GM18526 (cell line): ENCODE measurements around the gene MAFG.

Source experiments
- POLR2A ChIP-seq: IDR thresholded peaks from 3 replicates; pipeline ENCODE4 v1.6.1; 2011; ENCODE audit not compliant: insufficient read length; ENCODE audit errors: extremely low read depth

MAFG gene

DNA sequence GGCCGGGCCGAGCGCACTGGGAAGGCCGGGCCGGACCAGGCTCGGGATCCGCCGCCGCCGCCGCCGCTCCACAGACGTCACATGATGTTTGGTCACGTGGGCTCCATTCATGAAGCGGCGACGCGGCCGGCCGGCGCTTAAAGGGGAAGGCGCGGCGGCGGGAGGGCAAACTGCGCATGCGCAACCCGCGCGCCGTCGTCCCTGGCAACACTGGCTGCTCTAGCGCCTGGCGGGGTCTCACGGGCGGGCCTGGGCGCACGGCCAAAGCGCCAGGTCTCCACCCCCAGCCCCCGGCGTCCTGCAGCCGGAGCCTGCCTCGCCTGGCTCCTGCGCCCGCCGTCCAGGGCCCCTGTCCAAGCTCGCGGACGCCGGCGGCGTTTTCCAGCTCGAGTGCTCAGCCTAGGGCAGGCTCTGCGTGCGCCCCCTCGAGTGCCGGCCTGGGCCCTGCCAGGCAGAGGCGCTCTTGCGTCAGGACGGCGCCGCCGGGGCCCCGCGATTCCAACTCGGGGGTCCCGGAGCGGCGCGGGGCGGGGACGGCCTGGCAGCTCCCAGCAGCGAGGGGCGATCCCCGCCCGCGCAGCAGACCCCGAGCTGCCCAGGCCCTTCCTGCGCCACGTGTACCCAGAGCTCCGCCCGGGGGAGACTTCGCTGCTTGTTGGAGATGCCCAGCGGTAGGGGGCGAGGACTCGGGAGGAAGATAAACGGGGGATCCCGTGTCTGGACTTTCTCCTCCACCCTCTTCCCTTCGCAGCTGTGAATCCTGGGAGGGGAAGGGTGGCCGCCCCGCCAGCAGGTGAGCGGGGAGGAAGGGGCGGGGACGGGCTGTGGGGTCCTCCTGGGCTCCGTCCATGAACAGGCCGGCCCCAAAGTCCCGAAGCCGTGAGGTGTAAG is at the start of gene MAFG:
TSS of gene MAFG (minus strand) at position 83 of the 891 bp plus-strand sequence. CDS start 4,550 bp downstream, outside the sequence.
- peak; percentile 43 for TF ChIP-seq POLR2A

DNA sequence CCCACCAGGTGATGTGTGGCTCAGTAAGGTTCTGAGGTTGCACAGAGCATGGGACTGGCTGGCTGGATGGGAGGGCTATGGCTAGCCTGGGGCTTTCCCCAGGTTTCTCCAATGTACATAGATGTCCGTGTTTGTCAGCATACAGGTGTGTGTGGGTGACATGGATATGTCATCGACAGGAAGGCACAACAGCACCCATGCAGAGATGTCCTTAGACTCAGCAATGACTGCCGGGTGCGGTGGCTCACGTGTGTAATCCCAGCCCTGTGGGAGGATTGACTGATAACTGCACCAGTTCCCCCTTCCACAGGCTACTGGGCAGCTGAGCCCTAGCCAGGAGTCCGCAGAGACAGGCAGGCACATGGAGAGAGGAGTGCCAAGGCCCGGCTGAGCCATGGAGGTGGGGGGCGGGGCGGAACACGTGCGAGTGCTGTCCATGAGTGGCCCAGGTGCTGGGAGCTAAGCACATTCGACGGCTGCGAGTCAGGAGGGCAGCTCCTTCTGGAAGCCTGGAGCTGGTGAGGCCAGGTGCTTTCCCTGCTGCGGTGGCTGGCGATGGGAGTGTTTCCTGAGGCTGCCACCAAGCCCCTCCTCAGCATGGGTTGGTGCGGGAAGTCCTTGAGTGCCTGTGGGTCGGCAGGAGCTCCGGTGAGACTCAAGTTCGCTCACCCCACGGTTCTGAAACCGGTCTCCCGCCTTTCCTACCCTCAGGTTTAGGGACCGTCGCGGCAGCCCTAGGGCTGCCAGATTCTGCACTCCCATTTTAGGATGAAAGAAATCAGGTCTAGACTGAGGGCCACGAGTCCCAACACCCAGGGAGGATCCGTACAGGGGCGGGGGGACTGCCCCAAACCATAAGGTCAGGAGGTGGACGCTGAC is 49.0 kb upstream of the MAFG start:
- TF ChIP-seq POLR2A = no peak

DNA sequence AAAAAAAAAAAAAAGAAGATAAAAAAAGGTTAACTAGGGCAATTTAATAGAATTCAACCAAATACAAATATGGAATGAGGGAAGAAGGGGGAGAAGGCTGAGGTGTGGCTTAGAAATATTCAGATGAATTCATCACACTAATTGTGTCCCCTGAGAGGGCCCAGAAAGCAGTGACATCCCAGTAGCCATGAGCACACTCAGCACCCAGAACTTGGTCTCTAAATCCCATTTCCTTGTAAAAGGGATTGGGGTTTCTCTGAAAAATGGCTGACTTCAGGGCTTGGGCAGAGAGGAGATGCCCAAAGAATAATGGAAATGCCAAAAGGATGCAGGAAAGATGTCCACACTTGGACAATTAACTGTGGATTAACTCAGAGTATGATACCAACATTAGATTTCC is 45.9 kb upstream of the MAFG start:
- no peak for TF ChIP-seq POLR2A

DNA sequence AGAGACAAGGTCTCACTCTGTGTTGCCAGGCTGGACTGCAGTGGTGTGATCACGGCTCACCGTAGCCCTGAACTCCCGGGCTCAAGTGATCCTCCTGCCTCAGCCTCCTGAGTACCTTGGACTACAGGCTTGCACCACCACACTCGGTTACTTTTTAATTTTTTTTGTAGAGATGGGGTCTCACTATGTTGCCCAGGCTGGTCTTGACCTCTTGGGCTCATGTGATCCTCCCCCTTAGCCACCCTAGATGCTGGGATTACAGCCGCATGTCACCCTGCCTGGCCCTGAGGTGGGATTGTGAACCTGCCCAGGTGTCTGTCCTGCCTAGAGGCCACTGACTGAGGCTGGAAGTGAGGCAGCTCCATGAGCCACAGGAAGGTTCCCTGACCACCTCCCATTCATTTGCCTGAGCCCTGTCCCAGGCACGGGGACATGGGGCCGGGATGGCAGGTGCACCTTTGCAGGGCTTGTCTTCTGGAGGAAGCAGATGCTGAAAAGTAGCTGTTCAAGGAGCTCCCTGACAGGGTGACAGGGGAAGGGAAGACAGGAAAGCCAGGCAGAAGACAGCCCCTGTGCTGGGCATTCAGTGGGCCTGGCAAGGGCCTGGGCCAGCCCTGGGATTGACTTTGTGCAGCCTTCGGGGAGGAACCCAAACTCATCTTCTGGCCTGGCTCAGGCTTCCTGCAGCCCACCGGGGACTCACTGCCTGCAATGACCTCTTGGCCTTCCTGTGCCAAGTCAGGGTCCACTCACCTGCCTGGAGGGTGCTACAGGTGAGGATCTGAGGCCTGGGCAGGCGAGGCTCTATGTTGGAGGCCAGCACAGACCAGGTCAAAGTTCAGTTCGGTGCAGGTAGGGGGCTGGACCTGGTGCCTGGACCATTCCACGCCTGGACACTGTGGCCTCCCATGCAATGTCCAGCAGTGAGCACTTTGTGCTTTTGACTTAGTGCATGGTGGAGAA is 41.6 kb upstream of the MAFG start:
- no peak for TF ChIP-seq POLR2A

DNA sequence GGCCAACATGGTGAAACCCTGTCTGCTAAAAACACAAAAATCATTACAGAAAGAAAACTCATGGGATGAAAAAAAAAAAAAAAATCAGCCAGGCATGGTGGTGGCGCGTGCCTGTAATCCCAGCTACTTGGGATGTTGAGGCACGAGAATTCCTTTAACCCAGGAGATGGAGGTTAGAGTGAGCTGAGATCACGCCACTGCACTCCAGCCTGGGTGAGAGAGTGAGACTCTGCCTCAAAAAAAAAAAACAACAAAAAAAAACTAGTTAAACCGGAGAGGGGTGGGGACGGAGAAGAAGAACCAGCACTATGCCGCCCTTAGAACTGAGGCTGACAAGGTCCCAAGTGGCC is 40.8 kb upstream of the MAFG start:
- TF ChIP-seq POLR2A = no peak

DNA sequence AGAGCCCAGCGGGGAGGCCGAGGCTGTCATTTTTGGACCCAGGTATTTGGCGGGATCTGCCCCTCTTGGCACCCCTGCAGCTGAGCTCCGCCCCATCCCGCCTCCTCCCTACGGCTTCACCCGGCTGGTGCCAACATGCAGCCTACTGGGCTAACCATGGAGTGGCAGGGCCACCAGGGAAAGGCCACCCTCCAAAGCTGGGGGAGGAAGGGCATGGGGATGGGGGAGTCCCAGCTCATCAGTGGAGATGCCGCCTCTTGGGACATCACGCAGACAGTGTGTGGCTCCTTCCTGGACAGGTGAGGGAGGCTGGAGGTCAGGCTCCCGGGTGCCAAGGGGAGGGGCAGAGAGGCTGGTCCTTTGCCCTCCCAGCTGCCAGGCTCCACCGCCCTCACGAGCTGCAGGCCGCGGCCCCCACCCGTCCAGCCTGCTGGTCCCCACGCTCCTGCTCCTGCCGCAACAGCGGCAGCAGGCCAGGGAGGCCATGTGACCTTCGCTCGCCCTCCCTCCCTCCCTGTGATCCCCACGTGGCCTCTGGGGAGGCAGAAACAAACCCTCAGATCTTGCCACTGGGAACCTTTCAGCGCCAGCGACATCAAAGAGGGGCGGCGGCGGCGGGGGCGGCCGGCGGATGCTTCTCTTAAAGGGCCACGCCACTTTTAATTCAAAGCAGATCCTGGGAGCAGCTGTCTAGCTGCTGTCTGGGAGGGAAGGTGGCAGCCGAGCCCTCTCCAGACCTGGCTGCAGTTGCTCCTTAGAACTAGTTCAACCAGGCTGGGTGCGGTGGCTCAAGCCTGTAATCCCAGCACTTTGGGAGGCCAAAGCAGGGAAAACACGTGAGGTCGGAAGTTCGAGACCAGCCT is 40.2 kb upstream of the MAFG start:
- TF ChIP-seq POLR2A = no peak

DNA sequence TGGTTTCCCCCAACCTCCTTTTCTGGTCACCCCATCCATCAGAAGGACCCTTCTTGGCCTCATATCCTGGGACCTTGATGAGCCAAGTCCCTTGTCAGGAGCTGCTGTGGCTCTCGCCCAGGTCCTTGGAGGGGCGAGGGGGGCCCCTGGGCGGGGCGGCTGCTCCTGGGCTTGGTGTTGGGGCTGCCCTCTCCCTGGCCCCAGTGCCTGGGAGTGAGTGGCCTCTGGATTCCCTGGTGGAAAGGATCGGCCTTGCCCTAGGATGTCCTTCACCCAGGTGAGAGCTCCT is 39.7 kb upstream of the MAFG start:
- no peak for TF ChIP-seq POLR2A

DNA sequence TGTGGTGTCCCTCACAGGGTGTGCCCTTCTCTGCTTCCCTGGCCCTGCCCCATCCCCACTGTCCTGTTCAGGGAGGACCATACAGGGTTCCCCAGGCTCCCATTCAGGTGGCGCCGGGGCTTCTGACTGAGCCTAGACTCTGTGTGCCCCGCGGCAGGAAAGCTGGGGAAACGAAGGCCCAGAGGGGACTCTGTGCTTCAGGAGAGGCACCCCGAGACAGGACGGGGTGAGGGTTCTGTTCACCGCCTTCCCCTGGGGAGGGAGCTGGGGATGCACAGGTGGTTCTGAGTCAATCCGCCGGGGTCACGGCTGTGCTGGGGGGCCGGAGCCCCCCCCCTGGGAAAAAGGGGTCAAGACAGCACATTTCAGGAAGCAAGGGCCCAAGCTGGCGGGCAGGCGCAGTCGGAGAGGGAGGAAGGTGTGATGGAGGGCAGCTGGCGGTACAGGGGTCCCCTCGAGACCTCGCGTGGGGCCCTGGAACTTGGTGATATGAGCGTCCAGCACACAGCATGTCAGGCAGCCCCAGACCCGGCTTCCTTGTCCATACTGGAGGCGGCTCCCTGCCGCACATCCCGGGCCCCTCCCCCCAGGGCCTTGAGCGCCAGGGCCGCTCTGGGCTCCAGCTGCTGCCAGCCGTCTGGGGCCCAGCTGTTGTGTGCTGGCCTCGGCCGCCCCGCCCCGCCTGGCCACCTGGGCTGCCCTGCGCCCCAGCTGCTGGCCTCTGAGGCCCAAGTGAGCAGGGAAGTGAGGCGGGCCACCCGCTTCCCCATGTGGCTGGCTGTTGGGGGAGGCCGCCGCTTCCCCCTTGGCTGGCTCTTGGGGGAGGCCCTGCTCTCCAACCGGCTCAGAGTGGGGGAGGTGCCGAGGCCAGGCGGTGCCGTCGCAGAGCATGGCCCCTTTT is 39.1 kb upstream of the MAFG start:
- no peak for TF ChIP-seq POLR2A

DNA sequence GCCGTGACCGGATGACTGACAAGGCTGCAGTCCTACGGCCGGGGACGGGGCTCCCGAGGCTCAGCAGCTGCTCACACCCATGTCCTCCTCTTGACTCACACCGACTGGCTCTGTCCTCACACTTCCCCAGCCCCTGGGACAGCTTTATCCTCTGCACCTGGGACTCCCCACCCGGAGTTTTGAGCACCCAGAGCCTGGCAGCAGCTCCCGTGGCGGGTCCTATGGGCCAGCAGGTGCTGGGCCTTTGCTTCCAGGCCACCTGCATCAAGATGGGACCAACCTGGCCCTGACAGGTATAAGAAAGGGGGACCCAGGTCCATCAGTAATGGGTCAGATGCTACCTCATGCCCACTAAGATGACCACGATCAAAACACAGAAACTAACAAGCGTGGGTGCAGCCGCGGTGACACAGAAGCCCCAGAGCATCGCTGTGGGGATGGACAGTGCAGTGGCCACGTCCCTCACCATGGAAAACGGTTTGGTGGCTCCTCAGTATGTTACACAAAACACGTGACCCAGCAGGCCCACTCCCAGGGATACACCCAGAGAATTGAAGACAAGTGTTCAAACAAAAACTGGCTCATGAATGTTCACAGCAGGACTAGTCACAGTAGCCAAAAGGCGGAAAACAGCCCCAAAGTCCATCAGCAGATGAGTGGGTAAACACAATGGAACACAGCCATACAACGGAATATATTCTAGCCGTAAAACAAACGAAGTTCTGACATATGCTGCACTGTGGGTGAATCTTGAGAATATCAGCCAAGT is 36.7 kb upstream of the MAFG start:
- TF ChIP-seq POLR2A = no peak

DNA sequence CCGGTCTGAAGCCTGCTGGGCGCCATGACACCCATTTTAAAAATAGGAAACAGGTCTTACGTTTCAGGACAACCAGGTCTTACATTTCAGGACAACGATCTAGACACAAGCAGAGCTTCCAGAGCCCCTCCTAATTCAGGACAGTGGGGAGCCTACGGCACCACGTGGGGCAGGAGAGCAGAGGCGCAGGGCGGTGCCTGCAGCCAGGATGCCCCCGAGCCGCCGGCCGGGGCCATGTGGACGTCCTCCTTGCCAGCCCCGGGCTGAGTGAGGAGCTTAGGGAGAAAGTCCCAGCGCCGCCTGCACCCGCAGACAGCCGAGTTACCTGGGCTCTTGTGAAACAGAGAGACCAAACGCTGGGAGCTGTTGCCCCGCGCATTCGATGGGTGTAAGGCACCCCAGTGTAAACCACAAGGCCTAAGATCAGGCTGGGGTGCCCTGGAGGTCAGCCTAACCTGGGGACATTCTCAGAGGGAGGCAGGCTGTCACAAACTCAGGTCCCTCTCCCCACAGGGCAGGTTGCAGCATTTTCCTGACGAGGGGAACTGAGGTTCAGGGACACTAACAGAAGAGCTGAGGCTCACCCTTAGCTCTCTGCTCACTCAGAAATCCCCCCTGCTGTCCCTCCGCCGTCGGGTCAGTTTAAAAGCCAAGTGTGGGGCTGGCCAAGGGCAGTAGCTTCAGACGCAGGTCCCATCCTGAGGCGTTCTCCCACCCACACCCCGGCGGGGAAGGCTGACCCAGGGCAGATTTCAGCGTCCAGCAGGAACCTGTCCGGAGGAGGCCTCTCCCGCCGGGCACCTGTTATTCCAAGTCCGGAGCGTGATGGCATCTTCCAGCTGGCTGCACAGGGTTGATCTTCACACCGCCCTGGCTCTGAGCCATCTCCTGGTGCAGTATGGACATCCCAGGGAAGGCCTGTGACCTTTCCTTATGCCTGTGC is 35.2 kb upstream of the MAFG start:
- no peak for TF ChIP-seq POLR2A
